GM12878 (cell line): Measurements from ENCODE around the gene TUT1.
"Not testable (repeated sequence)": the region's sequence is repeated elsewhere in the genome, so short reads cannot be mapped to it uniquely, and the experiment has no call there.

Experiments
- ATF2 ChIP-seq: IDR thresholded peaks from 2 replicates; pipeline ENCODE4 v1.6.1; 2012; ENCODE audit warnings: low read length, inconsistent platforms
- CREB1 ChIP-seq: IDR thresholded peaks from 2 replicates; pipeline ENCODE4 v1.6.1; 2012; ENCODE audit warnings: low read depth, mild to moderate bottlenecking, inconsistent platforms
- CTCF ChIP-seq, 3 experiments: IDR thresholded peaks in 2 of 3; conservative IDR thresholded peaks in 1 of 3; 2 replicates each; pipeline ENCODE4 v1.5.1; 2011; ENCODE audit warnings: low read depth in 3 of 3, low read length in 3 of 3, mild to moderate bottlenecking in 3 of 3, control low read depth in 2 of 3, moderate library complexity in 2 of 3, inconsistent platforms in 1 of 3, mixed read lengths in 1 of 3; ENCODE audit not compliant: control insufficient read depth in 2 of 3, insufficient read depth in 1 of 3; ENCODE audit errors: extremely low read depth in 1 of 3
- ELK1 ChIP-seq: IDR thresholded peaks from 2 replicates; pipeline ENCODE4 v1.6.1; 2012; ENCODE audit warnings: low read depth, low read length, improper control_type of control experiment
- FOS ChIP-seq: IDR thresholded peaks from 3 replicates; pipeline ENCODE4 v1.6.1; 2011; ENCODE audit warnings: borderline replicate concordance; ENCODE audit not compliant: insufficient read length; ENCODE audit errors: extremely low read depth
- GABPA ChIP-seq: IDR thresholded peaks from 2 replicates; pipeline ENCODE4 v1.6.1; 2014; ENCODE audit warnings: antibody characterized with exemption, low read depth, mild to moderate bottlenecking, inconsistent platforms
- MAX ChIP-seq: IDR thresholded peaks from 2 replicates; pipeline ENCODE4 v1.6.1; 2012; ENCODE audit warnings: low read depth, low read length, improper control_type of control experiment
- MTA3 ChIP-seq: IDR thresholded peaks from 2 replicates; pipeline ENCODE4 v1.6.1; 2012; ENCODE audit warnings: low read length, inconsistent platforms, borderline replicate concordance
- NFIC ChIP-seq: IDR thresholded peaks from 2 replicates; pipeline ENCODE4 v1.6.1; 2012; ENCODE audit warnings: low read depth, mild to moderate bottlenecking, inconsistent platforms, low read length, moderate library complexity
- RAD21 ChIP-seq: IDR thresholded peaks from 2 replicates; pipeline ENCODE4 v1.6.1; 2011; ENCODE audit warnings: mild to moderate bottlenecking, low read depth, low read length, moderate library complexity; ENCODE audit not compliant: insufficient read depth
- RELA ChIP-seq: fragments of 450-650 bp; IDR thresholded peaks from 2 replicates; pipeline ENCODE4 v1.8.0; 2014; ENCODE audit warnings: borderline replicate concordance; ENCODE audit not compliant: partially characterized antibody
- SMC3 ChIP-seq: IDR thresholded peaks from 2 replicates; pipeline ENCODE4 v1.6.1; 2011; ENCODE audit warnings: low read length, improper control_type of control experiment, borderline replicate concordance
- TCF12 ChIP-seq: IDR thresholded peaks from 2 replicates; pipeline ENCODE4 v1.6.1; 2011; ENCODE audit warnings: low read depth, mild to moderate bottlenecking, low read length
- YBX1 ChIP-seq: fragments of 450-650 bp; IDR thresholded peaks from 2 replicates; pipeline ENCODE4 v1.6.1; 2016; ENCODE audit warnings: antibody characterized with exemption

- TF ChIP-seq ELK1; CTCF (IDR thresholded peaks at IDR 0.05 in 2 of 3, conservative IDR thresholded peaks at IDR 0.05 in 1 of 3; ENCODE audit: control insufficient read depth in 2 of 3, extremely low read depth in 1 of 3, insufficient read depth in 1 of 3, low read depth in 3 of 3, low read length in 3 of 3); ATF2; GABPA; YBX1; FOS; MTA3; SMC3; TCF12; MAX; RAD21; CREB1; NFIC; RELA: not testable (repeated sequence)
These were observed 9.6 kb downstream of the TUT1 start for GRCh38 chr11:62581735-62582134.
